Measurements from ENCODE around the gene TEF. TPM values are rescaled to one million over a fixed set of nuclear protein-coding genes. Genes with fewer than 3 reads are reported as not detected.

Gene TEF
- total RNA-seq, 2 donors from 2014 or later: 3.8 to 4.3 TPM

DNA sequence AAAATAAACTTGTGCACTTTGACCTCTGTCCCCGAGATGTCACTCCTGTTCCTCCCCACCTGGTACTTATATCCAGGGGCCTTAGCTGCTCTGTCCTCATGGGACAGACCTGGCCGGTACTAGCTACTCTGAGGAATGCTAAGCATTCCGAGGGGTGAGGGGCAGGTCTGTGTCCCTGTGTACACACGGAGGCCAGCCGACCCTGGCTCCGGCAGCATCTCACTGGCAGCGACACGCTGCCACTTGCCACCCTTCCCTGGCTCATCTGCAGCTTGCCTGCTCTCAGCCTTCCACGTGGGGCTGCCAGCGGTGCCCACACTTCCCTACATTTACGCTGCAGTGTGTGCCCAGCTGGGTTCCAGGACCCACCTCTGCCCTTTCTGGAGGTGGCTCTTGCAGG lies 21.6 kb upstream of the TEF start:
- no peak overlapping the region for H3K27ac Mint-ChIP-seq
- H3K9me3 Mint-ChIP-seq: no peaks in the 10 kb centered on the region
- H3K4me3 Mint-ChIP-seq: no peak overlapping the region
- H3K36me3 Mint-ChIP-seq: no peaks in the 10 kb centered on the region
- no peak for DNase-seq (ENCODE audit: low spot score)
- H3K4me1 Mint-ChIP-seq (ENCODE audit: low read depth in 2 of 2): no peaks in the 10 kb centered on the region
- no peaks in the 10 kb centered on the region for H3K27me3 Mint-ChIP-seq
- ATAC-seq: no peak

DNA sequence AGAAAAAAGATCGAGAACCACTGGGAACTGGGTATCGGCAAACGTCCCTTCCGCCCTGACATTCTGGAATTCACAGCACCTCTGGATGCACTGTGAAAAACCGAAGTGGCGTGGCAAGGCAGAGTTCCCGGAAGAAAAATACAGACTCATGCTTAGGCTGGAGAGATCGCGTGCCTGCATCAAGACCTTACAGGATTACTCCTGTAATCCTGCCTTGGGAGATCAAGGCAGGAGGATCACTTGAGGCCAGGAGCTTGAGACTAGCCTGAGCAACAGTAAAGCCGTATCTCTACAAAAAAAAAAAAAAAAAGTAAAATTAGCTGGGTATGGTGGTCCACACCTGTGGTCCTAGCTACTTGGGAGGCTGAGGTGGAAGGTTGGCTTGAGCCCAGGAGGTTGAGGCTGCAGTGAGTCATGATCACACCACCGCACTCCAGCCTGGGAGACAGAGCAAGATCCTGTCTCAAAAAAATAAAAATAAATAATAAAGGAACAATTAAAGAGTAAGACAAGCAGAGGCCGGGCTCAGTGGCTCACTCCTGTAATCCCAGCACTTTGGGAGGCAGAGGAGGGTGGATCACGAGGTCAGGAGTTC lies 19.9 kb upstream of the TEF start:
- H3K4me1 Mint-ChIP-seq (ENCODE audit: low read depth in 2 of 2): no peaks in the 10 kb centered on the region
- no peak overlapping the region for H3K27ac Mint-ChIP-seq
- no peak overlapping the region for H3K4me3 Mint-ChIP-seq
- no peaks in the 10 kb centered on the region for H3K27me3 Mint-ChIP-seq
- ATAC-seq (no peak), DNase-seq (ENCODE audit: low spot score) (no peak)
- no peaks in the 10 kb centered on the region for H3K9me3 Mint-ChIP-seq
- H3K36me3 Mint-ChIP-seq: no peaks in the 10 kb centered on the region

DNA sequence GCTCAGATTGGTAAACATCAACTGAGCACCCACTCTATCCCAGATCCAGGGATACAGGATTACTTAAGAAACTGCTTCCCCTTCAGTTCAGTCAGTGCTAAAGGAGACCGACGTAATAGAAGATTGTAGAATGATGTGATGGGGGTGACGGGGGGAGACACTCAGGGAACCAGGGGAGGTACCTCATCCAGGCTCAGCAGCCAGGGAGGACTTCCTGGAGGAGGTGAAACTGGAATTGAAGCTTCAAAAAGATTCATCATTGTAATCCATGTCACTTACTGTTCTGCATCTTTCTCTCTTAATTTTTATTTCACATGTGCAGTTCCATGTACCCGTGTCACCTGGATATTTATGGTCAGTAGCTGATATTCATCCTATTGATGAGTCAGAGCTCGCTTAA lies 19.1 kb upstream of the TEF start:
- Mint-ChIP-seq H3K27ac (no peak overlapping the region), H3K36me3 (no peaks in the 10 kb centered on the region), H3K4me1 (ENCODE audit: low read depth in 2 of 2) (no peaks in the 10 kb centered on the region), H3K27me3 (no peaks in the 10 kb centered on the region), H3K4me3 (no peak overlapping the region), H3K9me3 (no peaks in the 10 kb centered on the region)
- ATAC-seq (no peak), DNase-seq (ENCODE audit: low spot score) (no peak)

DNA sequence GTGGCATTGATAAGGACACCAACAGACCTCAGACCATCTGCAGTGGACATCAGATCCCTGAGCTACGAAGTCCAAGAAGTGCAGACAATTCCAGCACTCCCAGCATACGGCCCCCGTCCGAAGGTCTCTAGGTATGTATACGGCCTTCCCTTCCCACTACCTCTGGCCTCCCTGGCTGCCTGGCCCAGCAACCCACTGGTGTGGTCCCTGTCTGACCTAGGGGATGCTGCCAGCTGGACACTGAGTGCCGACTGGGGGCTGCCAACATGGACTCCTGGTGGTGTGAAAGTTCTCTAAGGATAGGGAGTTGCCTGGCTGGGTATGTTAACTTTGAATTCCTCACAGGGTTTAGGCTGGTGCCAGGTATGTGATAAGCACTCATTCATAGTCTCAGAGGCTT lies 17.5 kb upstream of the TEF start:
- H3K36me3 Mint-ChIP-seq: no peaks in the 10 kb centered on the region
- no peak overlapping the region for H3K27ac Mint-ChIP-seq
- ATAC-seq (no peak), DNase-seq (ENCODE audit: low spot score) (no peak)
- no peaks in the 10 kb centered on the region for H3K9me3 Mint-ChIP-seq
- H3K4me3 Mint-ChIP-seq: no peak overlapping the region
- H3K4me1 Mint-ChIP-seq (ENCODE audit: low read depth in 2 of 2): no peaks in the 10 kb centered on the region
- H3K27me3 Mint-ChIP-seq: no peaks in the 10 kb centered on the region

DNA sequence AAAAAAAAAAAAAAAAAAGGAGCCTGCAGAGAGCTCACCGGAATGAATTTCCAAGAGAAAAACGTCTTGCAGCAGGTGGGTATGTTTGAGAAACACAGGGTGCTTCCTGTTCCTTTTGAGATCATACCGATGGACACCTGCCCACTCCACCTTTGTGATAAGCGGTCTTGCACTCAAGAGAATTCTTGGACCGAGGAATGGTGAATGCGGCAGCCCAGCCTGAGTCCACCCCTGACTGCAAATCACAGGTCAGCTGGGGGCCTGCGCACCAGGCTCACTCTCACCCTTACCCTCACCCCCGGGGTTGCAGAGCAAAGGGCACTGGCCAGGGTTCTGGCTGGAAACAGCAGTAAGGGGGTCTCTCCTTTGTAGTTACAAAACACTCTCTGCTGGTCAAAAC lies 16.8 kb upstream of the TEF start:
- no peaks in the 10 kb centered on the region for H3K4me1 Mint-ChIP-seq (ENCODE audit: low read depth in 2 of 2)
- DNase-seq (ENCODE audit: low spot score) (no peak), ATAC-seq (no peak)
- H3K4me3 Mint-ChIP-seq: no peak overlapping the region
- no peaks in the 10 kb centered on the region for H3K27me3 Mint-ChIP-seq
- H3K36me3 Mint-ChIP-seq: no peaks in the 10 kb centered on the region
- H3K27ac Mint-ChIP-seq: no peak overlapping the region
- H3K9me3 Mint-ChIP-seq: no peaks in the 10 kb centered on the region

DNA sequence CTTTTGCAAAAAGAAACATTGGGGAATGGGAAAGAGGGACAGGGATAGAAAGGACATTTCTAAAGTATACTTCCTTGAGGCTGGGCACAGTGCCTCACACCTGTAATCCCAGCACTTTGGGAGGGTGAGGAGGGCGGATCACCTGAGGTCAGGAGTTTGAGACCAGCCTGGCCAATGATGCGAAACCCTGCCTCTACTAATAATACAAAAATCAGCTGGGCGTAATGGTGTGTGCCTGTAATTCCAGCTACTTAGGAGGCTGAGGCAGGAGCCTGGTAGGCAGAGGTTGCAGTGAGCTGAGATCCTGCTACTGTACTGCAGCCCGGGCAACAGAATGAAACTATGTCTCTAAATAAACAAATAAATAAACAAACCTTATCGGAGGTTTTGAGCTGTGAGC lies 16.3 kb upstream of the TEF start:
- Mint-ChIP-seq H3K4me1 (ENCODE audit: low read depth in 2 of 2) (no peaks in the 10 kb centered on the region), H3K9me3 (no peaks in the 10 kb centered on the region), H3K27me3 (no peaks in the 10 kb centered on the region), H3K27ac (no peak overlapping the region), H3K36me3 (no peaks in the 10 kb centered on the region), H3K4me3 (no peak overlapping the region)
- no peak for DNase-seq (ENCODE audit: low spot score)
- no peak for ATAC-seq

DNA sequence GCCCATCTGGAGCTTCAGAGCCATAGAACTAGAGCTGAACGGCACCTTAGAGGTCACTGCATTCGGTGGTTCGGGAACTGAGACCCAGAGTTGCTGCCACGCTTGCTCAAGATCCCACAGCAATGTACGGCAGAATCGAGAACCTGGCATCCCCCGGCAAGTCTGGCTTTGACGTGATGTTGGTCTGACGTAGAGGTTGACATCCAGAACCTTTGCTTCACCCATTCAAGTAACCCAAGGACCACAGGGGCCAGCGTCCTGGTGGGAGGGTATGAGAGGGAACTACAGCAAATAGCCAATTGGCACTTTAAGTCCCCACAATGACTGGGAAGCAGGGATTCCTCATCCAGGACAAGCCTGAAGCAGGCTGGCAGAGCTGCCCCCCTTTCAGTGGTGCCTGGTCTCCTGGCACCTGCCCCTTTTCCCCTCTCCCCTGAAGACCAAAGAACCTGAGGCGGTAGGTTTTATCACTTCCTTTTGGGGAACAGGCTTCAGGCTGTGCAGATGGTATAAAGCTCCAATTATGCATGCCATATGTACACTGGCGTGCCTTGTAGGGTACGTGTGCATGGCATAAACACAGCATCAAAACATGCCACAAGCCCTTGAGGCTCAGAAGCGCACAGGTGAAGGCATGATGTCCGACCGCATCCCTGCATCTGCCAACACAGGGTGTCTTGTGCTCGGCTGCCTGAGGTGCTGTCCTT lies 15.3 kb upstream of the TEF start:
- ATAC-seq: no peak
- Mint-ChIP-seq H3K27ac (no peak overlapping the region), H3K9me3 (no peaks in the 10 kb centered on the region), H3K36me3 (no peaks in the 10 kb centered on the region), H3K4me1 (ENCODE audit: low read depth in 2 of 2) (no peaks in the 10 kb centered on the region), H3K4me3 (no peak overlapping the region), H3K27me3 (peaks cover 0 to 5% of the 10 kb centered on the region in 2 donors)
- DNase-seq (ENCODE audit: low spot score): no peak

DNA sequence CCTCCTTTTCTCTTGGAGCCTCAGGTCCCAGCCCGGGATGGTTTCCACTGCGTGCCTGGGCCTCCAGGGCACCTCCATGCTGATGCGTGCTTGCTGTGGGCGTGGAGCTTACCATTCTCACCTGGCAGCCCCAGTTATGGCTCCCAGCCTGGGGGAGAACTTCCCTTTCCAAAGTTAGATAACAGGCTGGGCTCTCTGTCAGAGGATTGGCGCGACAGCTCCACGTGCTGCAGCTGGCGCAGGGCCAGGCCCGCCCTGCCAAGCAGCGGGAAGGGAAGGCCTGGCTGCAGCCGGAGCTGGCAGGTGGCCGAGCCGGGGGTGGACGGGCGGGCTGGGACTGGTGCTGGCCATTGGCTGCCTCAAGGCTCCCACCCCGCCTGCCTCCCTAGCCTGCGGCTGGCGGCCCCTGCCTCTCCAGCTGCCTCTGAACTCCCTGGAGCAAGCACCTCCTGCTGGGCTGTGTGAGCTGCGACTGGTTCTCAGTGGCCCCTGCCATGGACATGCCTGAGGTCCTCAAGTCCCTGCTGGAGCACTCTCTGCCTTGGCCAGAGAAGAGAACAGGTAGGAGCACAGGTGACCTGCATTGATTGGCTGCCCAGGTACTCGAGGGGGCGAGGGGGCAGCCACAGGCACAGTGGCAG lies 14.6 kb upstream of the TEF start:
- H3K27ac Mint-ChIP-seq: no peak overlapping the region
- no peak for DNase-seq (ENCODE audit: low spot score)
- H3K9me3 Mint-ChIP-seq: no peaks in the 10 kb centered on the region
- H3K27me3 Mint-ChIP-seq: peaks cover 0 to 5% of the 10 kb centered on the region in 2 donors
- peak; percentile 25 to 43 for ATAC-seq
- no peak overlapping the region for H3K4me3 Mint-ChIP-seq
- H3K36me3 Mint-ChIP-seq: no peaks in the 10 kb centered on the region
- no peaks in the 10 kb centered on the region for H3K4me1 Mint-ChIP-seq (ENCODE audit: low read depth in 2 of 2)

DNA sequence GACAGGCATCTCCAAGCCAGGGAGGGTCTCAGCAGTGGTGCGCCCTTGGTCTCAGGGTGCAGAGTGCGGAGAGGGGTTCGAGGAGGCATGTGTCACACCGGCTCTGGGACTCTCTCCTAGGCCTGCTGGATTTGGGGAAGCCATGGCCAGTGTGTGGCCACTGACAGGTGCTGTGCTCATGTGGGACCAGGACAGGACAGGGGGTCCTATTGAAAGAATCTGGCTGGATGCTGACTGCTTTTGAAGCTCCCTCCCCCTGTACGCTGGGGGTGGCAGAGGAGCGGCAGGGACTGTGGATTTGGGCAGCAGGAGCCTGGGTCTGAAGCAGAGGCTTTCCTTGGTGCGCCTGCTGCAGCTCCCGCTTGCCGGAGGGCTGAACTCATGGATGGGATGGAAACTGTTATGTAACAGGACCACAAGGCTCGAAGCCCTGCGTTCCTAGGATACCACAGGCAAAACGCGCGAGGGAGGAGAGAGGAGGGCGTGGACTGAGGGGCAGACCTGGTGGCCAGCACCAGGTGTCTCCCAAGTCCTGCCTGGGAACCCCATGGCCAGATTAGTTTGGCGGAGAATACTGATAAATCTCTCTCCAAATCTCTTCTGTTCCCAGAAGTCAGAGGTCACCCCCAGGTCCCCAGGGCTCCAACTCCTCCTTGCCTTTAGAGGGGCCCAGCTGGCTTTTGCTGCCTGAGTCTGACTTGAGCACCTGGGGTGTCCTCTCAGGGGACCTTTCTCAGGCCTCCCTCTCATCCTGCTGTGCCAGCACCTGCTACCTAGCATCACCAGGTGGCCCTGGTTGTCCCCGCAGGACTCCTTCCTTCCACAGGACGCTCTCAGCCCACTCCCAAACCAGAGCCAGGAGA lies 13.8 kb upstream of the TEF start:
- no peak overlapping the region for H3K27ac Mint-ChIP-seq
- no peaks in the 10 kb centered on the region for H3K9me3 Mint-ChIP-seq
- no peaks in the 10 kb centered on the region for H3K4me1 Mint-ChIP-seq (ENCODE audit: low read depth in 2 of 2)
- no peak for DNase-seq (ENCODE audit: low spot score)
- ATAC-seq: peak in 1 of 2 donors; percentile 10
- H3K36me3 Mint-ChIP-seq: no peaks in the 10 kb centered on the region
- peaks cover 0 to 5% of the 10 kb centered on the region in 2 donors for H3K27me3 Mint-ChIP-seq
- H3K4me3 Mint-ChIP-seq: no peak overlapping the region

DNA sequence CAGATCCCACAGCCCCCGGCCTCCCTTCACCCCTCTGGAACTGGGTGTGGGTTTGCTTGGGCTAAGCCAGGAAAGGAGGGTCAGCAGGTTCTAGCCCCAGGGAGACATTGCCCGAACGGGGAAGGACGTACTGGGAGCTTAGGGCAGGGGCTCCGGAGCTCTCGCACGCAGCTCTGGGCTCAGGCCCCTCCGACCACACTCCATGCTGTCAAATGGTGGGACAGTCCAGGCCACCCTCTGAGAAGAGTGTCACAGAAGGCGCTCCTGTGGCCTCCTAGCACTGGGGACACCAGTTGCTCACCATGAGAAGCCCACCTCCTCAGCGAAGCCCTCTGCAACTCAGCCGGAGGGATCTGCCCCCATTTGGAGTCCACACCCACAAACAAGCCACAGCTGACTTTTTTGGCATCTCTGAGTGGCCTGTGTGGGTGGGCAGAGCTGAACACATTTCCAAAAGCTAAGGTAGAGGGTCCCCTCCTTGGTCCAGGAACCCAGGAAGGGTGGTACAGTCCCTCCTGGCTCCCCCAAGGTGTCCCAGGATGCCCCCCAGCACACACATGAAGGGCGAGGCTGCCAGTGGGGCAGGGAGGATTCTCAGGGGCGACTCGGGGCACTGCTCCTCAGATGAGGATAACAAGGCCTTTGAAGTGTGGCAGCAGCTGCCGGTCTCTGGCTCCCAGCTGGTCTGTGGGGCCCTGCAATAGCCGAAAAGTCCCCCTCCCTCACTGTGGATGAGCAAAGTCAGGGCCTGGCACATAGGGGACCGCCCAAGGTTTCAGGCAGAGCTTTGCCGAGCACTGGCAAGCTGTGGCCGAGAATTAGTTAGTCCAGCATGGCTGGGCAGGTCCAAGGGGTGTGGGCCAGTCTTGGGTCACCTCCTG lies 13.0 kb upstream of the TEF start:
- no peak for DNase-seq (ENCODE audit: low spot score)
- H3K4me3 Mint-ChIP-seq: no peak overlapping the region
- H3K9me3 Mint-ChIP-seq: no peaks in the 10 kb centered on the region
- no peak overlapping the region for H3K27ac Mint-ChIP-seq
- no peaks in the 10 kb centered on the region for H3K36me3 Mint-ChIP-seq
- H3K27me3 Mint-ChIP-seq: peaks cover 0 to 5% of the 10 kb centered on the region in 2 donors
- ATAC-seq: no peak
- no peaks in the 10 kb centered on the region for H3K4me1 Mint-ChIP-seq (ENCODE audit: low read depth in 2 of 2)

DNA sequence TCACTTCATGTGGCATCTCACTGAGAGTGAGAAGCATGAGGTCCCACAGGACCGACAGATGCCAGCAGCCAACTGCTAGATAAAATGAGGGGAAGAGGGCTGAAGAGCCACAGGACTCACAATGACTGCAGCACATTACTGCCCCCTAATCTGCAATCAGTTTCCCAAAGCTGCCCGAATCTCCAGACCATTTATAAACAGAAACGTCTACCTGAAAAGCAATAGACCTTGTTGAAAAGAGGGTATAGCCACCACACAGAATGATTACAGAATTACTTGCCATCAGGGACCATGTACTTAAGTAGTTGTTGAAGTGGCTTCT lies 12.4 kb upstream of the TEF start:
- Mint-ChIP-seq H3K27ac (no peak overlapping the region), H3K36me3 (no peaks in the 10 kb centered on the region), H3K27me3 (peaks cover 0 to 5% of the 10 kb centered on the region in 2 donors), H3K9me3 (no peaks in the 10 kb centered on the region), H3K4me3 (no peak overlapping the region), H3K4me1 (ENCODE audit: low read depth in 2 of 2) (no peaks in the 10 kb centered on the region)
- ATAC-seq (no peak), DNase-seq (ENCODE audit: low spot score) (no peak)

DNA sequence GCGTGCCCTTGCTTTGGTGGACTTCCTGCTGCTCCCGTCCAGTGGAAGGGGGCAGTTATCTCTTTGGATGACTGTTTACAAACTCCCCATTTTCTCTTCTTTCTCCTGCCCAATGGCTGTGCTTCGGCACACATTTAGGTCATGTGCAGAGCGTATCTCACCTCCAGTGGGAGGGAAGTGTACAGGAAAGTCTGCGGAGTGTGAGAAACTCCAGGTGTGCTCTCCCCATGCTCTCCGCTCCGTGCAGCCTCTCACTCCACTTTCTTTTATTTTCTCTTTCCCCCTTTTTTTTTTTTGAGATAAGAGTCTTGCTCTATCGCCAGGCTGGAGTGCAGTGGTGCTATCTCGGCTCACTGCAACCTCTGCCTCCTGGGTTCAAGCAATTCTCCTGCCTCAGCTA lies 11.9 kb upstream of the TEF start:
- Mint-ChIP-seq H3K4me1 (ENCODE audit: low read depth in 2 of 2) (no peaks in the 10 kb centered on the region), H3K9me3 (no peaks in the 10 kb centered on the region), H3K36me3 (no peaks in the 10 kb centered on the region), H3K4me3 (no peak overlapping the region), H3K27ac (no peak overlapping the region), H3K27me3 (peaks cover 0 to 5% of the 10 kb centered on the region in 2 donors)
- ATAC-seq (no peak), DNase-seq (ENCODE audit: low spot score) (no peak)

DNA sequence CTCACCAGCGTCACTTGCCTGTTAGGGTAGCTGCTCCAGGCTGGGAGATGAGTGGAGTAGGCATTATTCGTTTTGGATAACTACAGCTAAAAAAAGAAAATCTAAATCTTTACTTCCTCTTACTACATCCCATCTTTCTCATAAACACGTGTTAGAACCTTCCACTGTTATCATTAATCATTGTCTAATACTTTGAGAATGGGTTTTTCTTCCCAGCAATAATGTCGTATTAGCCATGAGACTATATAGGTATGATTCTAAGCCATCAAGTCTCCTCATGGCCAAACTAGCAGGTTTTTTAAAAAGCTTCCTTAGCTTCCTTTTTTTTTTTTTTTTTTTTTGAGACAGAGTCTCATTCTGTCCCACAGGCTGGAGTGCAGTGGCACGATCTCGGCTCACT lies 3.9 kb upstream of the TEF start:
- H3K9me3 Mint-ChIP-seq: no peaks in the 10 kb centered on the region
- no peak for ATAC-seq
- no peaks in the 10 kb centered on the region for H3K36me3 Mint-ChIP-seq
- H3K4me1 Mint-ChIP-seq (ENCODE audit: low read depth in 2 of 2): no peaks in the 10 kb centered on the region
- DNase-seq (ENCODE audit: low spot score): no peak
- no peaks in the 10 kb centered on the region for H3K27me3 Mint-ChIP-seq
- no peak overlapping the region for H3K27ac Mint-ChIP-seq
- H3K4me3 Mint-ChIP-seq: no peak overlapping the region
